Esophagus (tissue), 2 donors: ENCODE data around the gene SLC1A1. TPM values are rescaled to one million over a fixed set of nuclear protein-coding genes. Genes with fewer than 3 reads are reported as not detected.
"Not testable (repeated sequence)": the region's sequence is repeated elsewhere in the genome, so short reads cannot be mapped to it uniquely, and the experiment has no call there.

Experiments
- H3K27ac ChIP-seq, 2 donors: one replicate each; pipeline ENCODE4 v1.5.1; 2013; ENCODE audit warnings: low read depth in 2 of 2, mild to moderate bottlenecking in 2 of 2, inconsistent platforms in 1 of 2, low read length in 1 of 2, moderate library complexity in 1 of 2
- H3K27me3 ChIP-seq, 2 donors: one replicate each; pipeline ENCODE4 v1.6.1; 2013; ENCODE audit warnings: low read length in 2 of 2, control low read depth in 1 of 2, mild to moderate bottlenecking in 1 of 2; ENCODE audit not compliant: insufficient read depth in 2 of 2, control insufficient read depth in 1 of 2
- H3K36me3 ChIP-seq, 2 donors: one replicate each; pipeline ENCODE4 v1.6.1; 2013; ENCODE audit warnings: low read length in 1 of 2; ENCODE audit not compliant: control insufficient read depth in 2 of 2, insufficient read depth in 2 of 2
- H3K4me1 ChIP-seq, 2 donors: one replicate each; pipeline ENCODE4 v1.6.1; 2013; ENCODE audit warnings: low read length in 1 of 2; ENCODE audit not compliant: control insufficient read depth in 2 of 2, insufficient read depth in 2 of 2
- H3K4me3 ChIP-seq, 2 donors: one replicate each; pipeline ENCODE4 v1.5.1; 2013; ENCODE audit warnings: low read length in 2 of 2, mild to moderate bottlenecking in 2 of 2, low read depth in 1 of 2, moderate library complexity in 1 of 2
- H3K9me3 ChIP-seq, 2 donors: one replicate each; pipeline ENCODE4 v1.6.1; 2013; ENCODE audit warnings: mild to moderate bottlenecking in 2 of 2, low read depth in 1 of 2, low read length in 1 of 2, moderate library complexity in 1 of 2; ENCODE audit not compliant: control insufficient read depth in 2 of 2, insufficient read depth in 1 of 2
- WGBS, 2 donors: extraction: QIAGEN DNeasy Blood & Tissue Kit; methylation state at CpG; one replicate each; pipeline ENCODE4 v1.1.7; 2013; 5-methylcytosine and 5-hydroxymethylcytosine counted together
- polyA plus RNA-seq, 2 donors: library from polyadenylated mRNA; stranded (reverse); fragments of 200-250 nt; gene quantifications; one replicate each; pipeline ENCODE4 v1.2.3, GENCODE V29; 2013
- donor health status: healthy with polysubstance abuse.
- donor health status: Bipolar disorder and iron deficiency.

Gene SLC1A1
- polyA plus RNA-seq, 2 donors = 1.1 to 2.4 TPM

DNA sequence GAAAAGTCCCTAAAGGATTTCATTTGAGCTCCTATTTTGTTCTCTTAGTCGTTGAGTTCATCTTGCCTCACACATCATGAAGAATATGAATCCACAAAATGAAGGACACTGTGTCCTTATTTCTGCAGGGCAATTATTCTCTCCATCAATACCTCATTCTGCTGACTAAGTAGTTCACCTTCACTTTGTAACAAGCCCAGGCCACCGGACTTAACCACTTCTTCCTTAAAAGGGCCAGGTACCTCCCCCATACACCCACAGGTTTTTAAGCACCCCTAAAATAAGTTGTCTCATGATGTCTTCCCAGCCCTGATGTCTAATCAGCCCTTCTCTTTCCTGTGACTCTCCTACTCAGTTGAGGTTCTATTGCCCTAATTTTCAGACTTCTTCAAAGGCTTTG is 104.7 kb downstream of the SLC1A1 start:
- Histone ChIP-seq H3K27ac (no peak overlapping the region), H3K36me3 (peaks cover 0 to 3% of the 10 kb centered on the region in 2 donors), H3K4me1 (peaks cover 0 to 4% of the 10 kb centered on the region in 2 donors), H3K27me3 (no peaks in the 10 kb centered on the region), H3K4me3 (no peak overlapping the region), H3K9me3 (no peaks in the 10 kb centered on the region)
- WGBS, 2 donors = 65 to 80% methylated on average over 2 of the region's 2 CpGs

DNA sequence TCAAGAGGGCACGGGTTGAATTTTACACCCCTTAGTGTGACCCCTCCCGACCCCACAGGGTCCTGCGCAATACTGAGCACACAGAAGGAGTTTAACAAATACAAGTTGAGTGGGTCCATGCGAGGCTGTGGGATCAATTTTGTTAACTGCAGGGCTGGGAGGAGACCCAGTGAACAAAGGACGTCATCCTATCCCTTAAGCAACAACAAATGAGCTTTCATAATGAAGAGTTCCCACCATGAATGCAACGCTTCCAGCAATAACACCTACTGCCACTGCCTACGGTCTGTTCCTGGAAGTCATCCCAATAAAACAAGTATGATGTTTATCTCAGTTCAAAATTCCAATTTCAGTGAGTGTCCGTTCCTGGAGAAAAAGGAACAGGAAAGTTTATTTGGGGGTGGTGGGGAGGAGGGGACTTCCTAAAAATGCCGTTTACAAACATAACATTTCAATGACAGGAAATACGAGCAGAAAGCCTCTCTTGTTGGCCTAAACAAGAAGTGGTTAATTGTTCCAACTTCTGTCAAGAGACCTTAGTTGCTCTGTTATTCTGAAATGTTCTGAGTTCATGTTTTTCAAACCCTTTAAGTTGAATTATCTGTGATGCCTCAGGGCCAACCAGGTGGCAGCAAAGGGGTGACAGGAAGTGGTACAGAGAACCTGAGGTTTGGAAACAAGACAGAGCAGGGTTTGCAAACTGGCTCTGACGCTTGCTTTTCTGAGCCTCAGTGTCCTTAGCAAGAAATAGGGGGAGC is 106.1 kb downstream of the SLC1A1 start:
- Histone ChIP-seq H3K4me1 (no peaks in the 10 kb centered on the region), H3K4me3 (no peak overlapping the region), H3K27ac (no peak overlapping the region), H3K27me3 (no peaks in the 10 kb centered on the region), H3K9me3 (no peaks in the 10 kb centered on the region), H3K36me3 (peaks cover 0 to 3% of the 10 kb centered on the region in 2 donors)
- WGBS, 2 donors = 72% methylated on average over 11 of the region's 11 CpGs

DNA sequence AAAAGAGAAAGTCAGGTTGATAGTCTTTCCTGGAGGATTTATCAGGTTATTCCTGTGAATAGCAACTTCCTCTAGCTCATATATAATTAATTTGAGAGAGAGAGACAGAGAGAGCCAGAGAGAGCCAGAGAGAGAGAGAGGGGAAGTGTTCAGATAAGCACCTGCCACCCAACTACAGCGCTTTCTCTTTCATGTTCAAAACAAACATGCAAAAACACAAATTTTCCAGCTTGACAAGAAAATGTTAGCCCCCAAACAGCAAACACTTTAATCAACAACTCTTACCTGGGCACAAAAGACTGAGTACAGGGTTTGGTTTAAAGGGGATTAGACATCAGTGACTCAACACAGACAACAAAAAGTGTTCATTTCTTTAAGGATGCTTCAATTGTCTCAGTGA is 110.1 kb downstream of the SLC1A1 start:
- Histone ChIP-seq H3K4me1 (no peaks in the 10 kb centered on the region), H3K9me3 (peaks cover 0 to 2% of the 10 kb centered on the region in 2 donors), H3K27ac (no peak overlapping the region), H3K36me3 (peaks cover 0 to 3% of the 10 kb centered on the region in 2 donors), H3K27me3 (no peaks in the 10 kb centered on the region), H3K4me3 (no peak overlapping the region)
- 79% methylated on average over 1 of the region's 1 CpG for WGBS, 2 donors

DNA sequence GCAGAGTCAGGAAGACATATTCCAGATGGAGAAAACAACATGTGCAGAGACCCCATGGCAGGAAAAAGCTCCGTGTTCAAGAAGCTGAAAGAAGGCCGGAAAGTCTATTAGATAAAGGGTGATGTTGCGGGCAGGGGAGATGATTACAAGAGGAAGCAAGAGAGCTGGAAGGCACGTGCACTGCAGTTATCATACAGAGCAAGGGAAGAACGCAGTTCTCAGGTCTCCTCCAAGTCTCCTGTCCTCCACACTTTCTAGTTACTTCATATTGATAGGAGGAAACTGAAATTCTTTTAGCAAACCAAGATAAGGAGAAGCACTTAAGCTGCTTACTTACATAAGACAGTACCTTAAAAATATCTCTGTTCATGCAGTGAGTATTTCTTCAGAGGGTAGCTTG is 113.6 kb downstream of the SLC1A1 start:
- 90 to 91% methylated on average over 5 of the region's 5 CpGs for WGBS, 2 donors
- Histone ChIP-seq H3K27me3 (no peaks in the 10 kb centered on the region), H3K4me1 (no peaks in the 10 kb centered on the region), H3K9me3 (peaks cover 0 to 2% of the 10 kb centered on the region in 2 donors), H3K36me3 (peaks cover 0 to 3% of the 10 kb centered on the region in 2 donors), H3K4me3 (no peak overlapping the region), H3K27ac (no peak overlapping the region)

DNA sequence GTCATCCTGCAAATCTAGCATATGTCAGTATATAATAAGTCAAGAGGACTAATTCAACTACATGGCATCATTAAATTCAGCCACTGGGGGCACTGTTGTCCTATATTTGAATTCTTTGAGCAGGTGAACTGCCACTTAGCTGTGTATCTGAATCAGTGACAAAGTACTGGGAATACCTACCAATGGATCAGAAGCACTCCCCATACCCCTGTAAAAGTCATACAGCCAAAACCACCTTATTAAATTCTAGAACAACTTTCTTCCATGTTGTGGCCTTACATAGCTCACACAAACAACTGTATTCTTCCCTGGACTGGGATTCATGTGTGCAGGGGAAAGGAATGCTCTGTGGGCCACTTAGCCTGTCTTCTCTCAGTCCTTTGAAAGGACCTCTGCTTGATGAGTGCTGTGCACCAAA is 114.4 kb downstream of the SLC1A1 start:
- Histone ChIP-seq H3K4me1 (no peaks in the 10 kb centered on the region), H3K4me3 (no peak overlapping the region), H3K27me3 (no peaks in the 10 kb centered on the region), H3K36me3 (no peaks in the 10 kb centered on the region), H3K27ac (no peak overlapping the region), H3K9me3 (peaks cover 0 to 2% of the 10 kb centered on the region in 2 donors)

DNA sequence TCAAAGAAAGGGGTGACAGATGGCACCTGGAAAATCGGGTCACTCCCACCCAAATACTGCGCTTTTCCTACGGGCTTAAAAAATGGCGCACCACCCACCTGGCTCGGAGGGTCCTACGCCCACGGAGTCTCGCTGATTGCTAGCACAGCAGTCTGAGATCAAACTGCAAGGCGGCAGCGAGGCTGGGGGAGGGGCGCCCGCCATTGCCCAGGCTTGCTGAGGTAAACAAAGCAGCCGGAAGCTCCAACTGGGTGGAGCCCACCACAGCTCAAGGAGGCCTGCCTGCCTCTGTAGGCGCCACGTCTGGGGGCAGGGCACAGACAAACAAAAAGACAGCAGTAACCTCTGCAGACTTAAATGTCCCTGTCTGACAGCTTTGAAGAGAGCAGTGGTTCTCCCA is 115.8 kb downstream of the SLC1A1 start:
- H3K9me3 ChIP-seq, H3K27ac ChIP-seq, H3K36me3 ChIP-seq, H3K4me1 ChIP-seq, H3K27me3 ChIP-seq: not testable (repeated sequence)
- peak overlapping the region in 1 of 2 donors; percentile 3 for H3K4me3 ChIP-seq
- WGBS, 2 donors = 66 to 76% methylated on average over 10 to 13 of the region's 15 CpGs

DNA sequence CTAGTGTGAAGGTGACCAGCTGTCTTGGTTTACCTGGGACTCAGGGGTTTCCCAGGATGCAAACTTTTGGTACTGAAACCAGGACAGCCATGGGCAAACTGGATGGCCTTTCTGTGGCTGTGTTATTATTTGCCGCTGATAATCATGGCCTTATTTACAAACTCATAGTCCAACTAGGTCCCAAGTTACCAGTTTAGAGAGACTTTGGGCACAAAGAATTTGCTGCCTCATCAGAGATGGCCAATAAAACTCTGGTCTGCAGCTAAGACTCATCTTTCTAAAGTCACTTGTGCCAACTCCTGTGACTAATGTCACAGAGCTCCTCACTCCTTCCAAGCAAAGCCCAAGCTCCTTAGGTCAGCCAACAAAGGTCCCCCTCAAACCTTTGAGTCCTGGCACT is 124.4 kb downstream of the SLC1A1 start:
- H3K9me3 ChIP-seq = no peaks in the 10 kb centered on the region
- no peaks in the 10 kb centered on the region for H3K27me3 ChIP-seq
- no peaks in the 10 kb centered on the region for H3K4me1 ChIP-seq
- H3K4me3 ChIP-seq = no peak overlapping the region
- WGBS, 2 donors = 100% methylated on average over 1 of the region's 1 CpG
- no peak overlapping the region for H3K27ac ChIP-seq
- H3K36me3 ChIP-seq = no peaks in the 10 kb centered on the region

DNA sequence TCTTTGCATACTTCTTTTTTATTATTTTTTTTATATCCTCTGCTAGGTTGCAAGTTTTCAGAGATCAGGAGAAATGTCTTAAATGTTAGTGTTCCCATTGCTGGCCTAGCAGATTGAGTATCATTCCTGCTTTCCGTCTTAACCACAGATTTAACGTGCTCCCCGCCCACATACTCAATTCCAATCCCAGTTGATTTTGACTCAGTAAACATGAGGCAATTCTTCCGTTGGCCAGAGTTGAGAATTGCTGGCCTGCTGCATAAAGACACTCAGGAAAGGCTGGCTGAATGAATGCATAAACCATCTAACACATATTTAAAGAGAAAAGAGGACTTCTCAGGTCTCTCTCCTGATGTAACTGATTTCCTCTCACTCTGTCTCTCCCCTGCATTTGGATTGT is 125.0 kb downstream of the SLC1A1 start:
- no peak overlapping the region for H3K27ac ChIP-seq
- WGBS, 2 donors = 62 to 66% methylated on average over 4 of the region's 4 CpGs

DNA sequence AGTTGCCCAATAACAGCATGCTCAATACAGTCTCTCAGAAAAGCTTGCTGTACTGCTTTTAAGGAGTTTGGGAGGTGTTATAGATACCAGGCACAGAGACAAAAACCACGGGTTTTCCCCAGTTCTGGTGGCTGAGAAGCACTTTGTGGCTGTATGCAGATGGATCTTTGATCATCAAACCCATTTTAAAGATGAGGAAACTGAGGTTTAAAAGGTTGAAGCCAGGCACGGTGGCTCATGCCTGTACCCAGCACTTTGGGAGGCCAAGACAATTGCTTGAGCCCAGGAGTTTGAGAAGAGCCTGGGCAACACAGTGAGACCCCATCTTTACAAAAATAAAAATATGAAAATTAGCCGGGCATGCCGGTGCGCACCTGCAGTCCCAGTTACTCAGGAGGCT is 125.5 kb downstream of the SLC1A1 start:
- H3K36me3 ChIP-seq = no peaks in the 10 kb centered on the region
- H3K4me3 ChIP-seq = no peak overlapping the region
- H3K9me3 ChIP-seq = no peaks in the 10 kb centered on the region
- 81 to 84% methylated on average over 5 of the region's 5 CpGs for WGBS, 2 donors
- H3K27ac ChIP-seq = no peak overlapping the region
- peaks cover 0 to 4% of the 10 kb centered on the region in 2 donors for H3K4me1 ChIP-seq
- H3K27me3 ChIP-seq = no peaks in the 10 kb centered on the region

More for the DNA sequence above, 125.0 kb downstream of the SLC1A1 start:
- H3K36me3 ChIP-seq = no peaks in the 10 kb centered on the region
- peaks cover 0 to 4% of the 10 kb centered on the region in 2 donors for H3K4me1 ChIP-seq
- no peak overlapping the region for H3K4me3 ChIP-seq
- H3K27me3 ChIP-seq = no peaks in the 10 kb centered on the region
- no peaks in the 10 kb centered on the region for H3K9me3 ChIP-seq

DNA sequence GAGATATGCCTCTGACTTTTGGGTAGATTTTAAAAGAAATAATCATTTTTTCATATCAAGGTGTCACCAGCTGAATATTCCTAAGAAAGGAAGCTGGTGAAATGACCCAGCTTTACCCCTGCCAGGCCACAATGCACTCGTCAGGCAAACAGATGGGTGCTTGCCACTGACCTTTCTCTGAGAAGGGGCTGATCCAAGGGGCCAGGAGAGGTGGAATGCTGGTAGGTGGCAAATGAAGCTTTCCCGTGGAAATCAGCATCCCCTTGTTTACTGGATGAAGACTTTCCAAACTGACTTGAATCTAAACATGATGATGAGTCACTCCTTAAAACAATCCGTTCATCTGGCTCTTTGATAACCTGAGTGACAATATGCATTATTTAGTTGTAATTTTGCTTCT is 127.5 kb downstream of the SLC1A1 start:
- Histone ChIP-seq H3K4me1 (peaks cover 0 to 4% of the 10 kb centered on the region in 2 donors), H3K36me3 (peaks cover 0 to 2% of the 10 kb centered on the region in 2 donors), H3K27ac (no peak overlapping the region), H3K9me3 (no peaks in the 10 kb centered on the region), H3K27me3 (no peaks in the 10 kb centered on the region), H3K4me3 (no peak overlapping the region)
- WGBS, 2 donors = 59% methylated on average over 3 of the region's 3 CpGs
